GF-D8 (cell line): ENCODE data around the gene INHBE.
"Not testable (repeated sequence)": the region's sequence is repeated elsewhere in the genome, so short reads cannot be mapped to it uniquely, and the experiment has no call there.

ENCODE experiments used
- DNase-seq: peaks from one replicate; lab custom pipeline; 2025; lab: John Stamatoyannopoulos, UW

The INHBE gene

DNA sequence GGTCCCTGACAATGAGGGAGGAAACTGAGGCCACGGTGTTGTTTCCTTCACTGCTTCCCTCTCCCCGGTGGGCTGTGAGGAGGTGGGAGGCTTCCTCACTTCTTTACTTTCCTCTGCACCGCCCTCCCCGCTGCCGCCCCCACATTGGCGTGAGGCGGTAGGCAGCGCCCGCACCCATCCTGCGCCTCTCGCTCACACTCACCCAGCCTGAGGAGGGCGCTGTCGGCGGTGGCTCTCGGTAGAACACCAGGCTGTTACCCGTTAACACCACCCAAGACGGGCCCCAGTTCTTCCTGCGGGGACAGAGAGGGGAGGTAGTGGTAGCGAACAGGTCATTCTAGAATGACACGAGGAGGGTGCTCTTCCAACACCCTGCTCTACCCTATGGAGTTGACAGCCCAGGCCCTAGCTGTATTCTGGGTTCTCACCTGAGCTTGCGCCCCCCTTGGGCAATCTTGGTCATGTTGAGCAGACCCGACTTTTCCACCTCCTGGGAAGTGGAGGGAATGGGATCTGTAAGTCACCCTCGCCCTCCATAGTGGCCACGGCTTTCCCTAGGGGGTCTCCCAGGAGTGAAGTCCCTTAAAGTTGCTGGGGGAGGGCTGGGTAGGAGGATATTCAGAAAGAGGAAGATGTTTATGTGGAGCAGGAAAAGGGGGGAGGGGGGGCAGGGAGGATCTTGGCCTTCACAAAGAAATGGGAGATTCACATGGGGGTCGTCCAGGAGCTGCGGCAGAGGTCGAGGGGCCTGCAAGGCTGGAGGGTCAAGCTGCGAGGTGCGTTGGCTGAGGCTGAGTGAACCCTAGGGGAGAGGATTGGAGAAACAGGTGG, 21.3 kb downstream of the INHBE start:
- DNase-seq, result no peak

DNA sequence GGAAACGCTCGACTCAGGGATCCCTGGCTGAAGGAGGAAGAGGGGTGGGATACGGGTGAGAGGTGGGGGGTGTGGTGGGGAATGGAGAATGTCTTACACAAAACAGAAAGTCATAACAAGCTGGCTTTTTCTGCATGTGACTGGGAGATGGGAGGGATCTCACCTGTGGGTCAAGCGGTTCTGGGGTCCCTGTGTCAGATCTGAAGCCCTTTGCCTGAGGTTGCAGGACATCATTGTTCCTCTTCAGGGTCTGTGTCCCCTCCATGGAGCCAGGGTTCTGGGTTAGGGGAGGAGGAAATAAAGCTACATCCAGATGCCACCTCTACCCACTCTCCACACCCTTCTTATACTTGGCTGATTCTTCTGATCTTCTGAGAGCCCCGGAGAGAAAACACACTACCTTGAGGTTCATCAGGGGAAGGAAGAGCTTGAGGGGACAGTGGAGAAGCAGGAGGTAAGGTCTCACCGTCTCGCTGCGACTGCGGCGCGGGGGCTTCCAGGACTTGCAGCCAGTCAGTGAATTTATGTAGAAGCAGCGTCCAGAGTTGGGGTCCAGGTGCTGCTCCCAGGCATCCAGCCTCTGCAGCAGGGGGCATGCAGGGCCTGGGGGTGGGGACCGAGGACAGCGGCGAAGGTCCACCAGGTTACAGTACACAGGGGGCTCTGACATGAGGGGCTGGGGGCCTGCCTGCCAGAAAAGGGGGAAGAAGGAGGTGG, 22.0 kb downstream of the INHBE start:
- no peak for DNase-seq

DNA sequence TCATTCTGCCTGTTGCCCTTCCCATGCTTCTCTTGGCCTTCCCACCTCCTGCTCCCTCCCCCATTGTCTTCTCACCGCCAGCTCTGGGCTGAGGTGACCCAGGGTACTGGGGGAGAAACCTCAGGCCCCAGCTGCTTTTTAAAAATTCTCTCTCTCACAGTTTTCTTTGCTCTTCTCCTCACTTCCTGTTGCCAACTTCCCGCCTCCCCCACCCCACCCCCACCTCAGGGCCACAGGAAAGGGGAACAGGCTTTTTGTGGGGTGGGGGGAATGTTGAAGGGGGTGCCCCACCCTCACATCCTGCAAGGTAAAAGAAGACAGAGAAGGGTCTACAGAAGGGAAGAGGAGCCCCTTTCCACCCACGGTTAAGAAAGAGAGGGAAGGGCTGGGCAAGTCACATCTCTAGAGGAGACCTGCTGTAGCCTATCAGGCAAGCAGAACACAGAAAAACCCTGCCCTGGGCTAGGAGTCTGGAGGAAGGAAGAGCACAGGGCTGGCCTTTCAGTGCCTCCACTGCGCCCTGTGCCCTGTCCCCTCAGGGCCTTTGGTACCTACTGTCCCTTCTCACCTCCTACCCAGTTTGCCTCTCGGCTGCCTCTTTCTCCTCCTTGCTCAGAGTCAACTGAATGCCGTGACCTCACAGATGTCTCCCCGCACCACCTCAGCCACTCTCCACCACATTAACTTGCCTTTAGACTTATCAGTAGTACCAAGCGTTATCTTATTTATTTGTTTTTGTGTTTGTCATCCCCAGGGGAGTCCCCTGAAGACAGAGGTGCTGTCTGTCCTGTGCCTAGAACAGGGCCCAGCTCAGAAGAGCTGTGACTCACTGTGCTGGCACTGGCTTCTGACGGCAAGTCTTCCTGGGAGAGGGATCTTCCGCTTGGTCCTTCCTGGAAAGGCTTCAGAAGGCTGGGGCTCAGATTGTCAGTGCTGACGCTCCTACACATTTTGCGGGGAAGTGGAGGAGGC, 22.9 kb downstream of the INHBE start:
- peak; percentile 64 for DNase-seq

DNA sequence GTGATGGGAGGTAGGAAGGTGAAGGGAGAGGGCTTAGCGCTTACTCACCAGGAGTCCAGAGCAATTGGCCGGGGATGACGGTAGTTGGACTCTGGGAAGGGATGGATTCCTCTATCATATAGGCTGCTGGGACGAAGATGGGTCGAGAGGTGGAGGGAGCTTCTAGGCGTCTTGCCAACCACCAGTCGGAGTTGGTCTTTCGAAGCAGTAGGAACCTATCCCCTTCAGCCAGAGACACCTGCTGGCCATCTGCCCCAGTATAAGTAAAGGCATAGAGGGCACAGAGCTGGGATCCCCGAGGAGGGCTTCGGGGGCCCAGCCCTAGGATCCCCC, 23.9 kb downstream of the INHBE start:
- DNase-seq, result no peak

DNA sequence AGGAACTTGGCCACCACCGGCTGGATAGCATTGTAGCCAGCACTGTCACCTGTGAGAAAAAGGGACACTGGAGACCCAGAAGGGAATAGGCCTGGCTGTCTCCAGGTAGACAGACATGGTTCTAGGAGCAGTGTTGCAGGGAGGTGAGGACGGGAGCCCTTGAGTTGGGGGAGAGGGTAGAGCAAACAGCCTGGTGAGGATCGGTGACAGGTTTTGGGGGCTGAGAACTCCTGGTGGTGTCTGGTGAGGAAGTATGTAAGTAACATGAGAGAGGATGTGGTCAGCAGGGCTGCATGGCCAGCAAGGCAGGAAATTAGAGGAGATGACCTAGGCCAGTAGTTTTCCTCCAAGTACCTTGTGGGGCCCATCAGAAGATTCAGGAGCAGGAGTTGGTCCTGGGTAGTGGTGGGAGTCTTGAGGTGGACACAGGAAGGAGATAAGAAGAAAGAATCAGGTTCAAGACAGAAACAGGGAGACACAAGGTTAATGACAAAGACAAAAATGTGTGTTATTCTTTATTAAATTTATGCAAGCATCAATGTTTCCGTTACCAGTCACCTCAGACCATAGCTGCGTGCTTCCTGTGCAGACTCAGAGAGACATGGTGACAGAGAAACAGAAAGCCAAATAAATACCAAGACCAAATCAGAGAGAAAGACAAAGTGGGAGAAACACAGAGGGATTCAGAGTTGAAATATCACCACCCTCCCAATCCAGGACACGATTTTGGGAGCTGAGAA, 24.4 kb downstream of the INHBE start, which contains the start of gene ARHGAP9:
Gene ARHGAP9, minus strand, starts transcription at position 491 of the 740 bp plus-strand sequence. Its CDS starts 460 bp downstream, at position 31.
- no peak for DNase-seq

DNA sequence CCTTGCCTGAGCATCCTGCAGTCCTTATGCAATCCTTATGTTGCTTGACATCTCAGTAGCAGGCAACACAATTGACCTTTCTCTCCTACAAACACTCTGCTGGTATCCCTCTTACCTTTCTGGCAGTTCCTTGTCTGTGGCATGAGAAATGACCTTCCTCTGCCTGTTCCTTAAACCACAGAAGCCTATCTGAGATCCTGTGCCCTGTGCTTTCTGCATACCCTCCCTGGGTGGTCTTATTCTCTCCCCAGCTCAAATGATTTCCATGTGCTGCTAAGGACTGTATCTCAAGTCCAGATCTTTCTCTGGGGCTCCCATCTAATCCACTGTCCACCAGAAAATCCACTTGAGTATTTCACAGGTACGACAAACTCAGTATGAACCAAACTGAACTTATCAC, 26.6 kb downstream of the INHBE start:
- no peak for DNase-seq

DNA sequence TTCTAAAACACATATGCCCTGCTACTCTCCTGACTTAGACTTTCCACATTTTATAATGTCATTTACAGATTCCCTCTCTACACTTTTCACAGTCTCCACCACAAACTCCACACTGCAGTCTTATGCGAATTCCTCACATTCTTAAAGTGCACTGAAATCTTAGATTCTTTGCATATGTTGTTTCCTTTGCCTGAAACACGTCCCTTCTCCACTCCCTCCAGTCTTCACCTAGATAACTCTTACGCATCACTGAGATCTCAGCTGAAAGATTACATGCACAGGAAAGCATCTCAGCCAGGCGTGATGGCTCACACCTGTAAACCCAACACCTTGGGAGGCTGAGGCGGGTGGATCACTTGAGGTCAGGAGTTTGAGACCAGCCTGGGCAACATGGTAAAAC, 28.4 kb downstream of the INHBE start:
- no peak for DNase-seq

DNA sequence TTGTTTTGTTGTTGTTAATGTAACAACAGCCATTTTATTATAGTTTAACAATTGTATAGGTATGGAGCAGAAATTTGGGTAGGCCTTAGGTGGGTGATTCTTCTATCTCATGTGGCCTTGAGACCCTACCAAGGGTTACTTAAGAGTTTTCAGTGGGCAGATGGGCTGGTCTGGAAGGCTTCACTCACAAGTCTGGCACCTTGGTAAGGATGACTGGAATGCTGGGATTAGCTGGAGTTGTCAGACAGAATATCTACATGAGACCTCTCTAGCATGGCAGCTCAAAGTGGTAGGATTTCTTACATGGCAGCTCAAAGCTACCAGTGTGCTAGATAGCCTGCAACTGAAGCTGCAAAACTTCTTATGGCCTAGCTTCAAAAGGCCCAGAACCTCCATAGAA, 30.6 kb downstream of the INHBE start:
- DNase-seq, result no peak

DNA sequence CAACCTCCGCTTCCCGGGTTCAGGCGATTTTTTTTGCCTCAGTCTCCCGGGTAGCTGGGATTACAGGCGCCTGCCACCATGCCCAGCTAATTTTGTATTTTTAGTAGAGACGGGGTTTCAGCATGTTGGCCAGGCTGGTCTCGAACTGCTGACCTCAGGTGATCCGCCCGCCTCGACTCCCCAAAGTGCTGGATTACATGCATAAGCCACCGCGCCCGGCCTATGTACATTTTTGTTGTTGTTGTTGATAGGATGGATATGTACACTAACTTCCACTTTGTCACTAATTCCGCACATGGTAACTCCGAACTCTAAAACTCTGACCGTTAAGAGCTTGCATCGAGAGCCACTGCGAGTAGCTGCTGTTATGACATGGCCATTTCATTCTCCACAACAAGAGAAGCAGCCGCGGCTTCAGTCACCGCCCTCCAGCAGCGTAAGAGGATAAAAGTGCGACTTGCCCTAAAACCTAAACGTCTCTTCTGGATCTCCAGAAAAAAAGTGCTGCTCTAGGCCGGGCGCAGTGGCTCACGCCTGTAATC, 32.0 kb downstream of the INHBE start:
- DNase-seq, result no peak

DNA sequence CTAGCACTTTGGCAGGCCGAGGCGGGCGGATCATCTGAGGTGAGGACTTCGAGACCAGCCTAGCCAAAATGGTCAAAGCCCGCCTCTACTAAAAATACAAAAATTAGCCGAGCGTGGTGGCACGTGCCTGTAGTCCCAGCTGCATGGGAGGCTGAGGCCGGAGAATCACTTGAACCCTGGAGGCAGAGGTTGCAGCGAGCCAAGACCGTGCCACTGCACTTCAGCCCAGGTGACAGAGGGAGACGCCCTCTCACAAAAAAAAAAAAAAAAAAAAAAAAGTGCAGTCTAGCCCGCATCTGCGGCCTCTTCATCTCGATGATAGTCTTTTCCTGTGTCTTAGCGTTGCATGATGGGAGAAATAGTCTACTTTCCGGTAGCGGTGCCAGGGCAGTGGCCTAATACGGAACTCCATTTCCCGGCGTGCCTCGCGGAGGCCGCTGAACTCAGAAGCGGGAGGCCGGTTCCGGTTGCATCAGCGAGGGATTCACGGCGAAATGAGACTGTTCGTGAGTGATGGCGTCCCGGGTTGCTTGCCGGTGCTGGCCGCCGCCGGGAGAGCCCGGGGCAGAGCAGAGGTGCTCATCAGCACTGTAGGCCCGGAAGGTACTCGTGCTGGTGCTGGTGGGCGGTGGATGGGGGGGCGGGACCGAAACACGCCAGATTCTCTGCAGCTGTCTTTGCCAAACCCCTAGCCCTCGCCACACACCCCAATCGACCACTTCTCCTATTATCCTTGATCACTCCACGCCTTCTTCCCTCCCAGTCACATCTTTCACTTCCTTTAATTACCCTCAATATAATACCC, 32.7 kb downstream of the INHBE start, which contains the start of gene MARS1:
Gene MARS1, plus strand, starts transcription at position 472 of the 805 bp plus-strand sequence. Its CDS starts 23 bp downstream, at position 495.
- DNase-seq, result peak; percentile 92

DNA sequence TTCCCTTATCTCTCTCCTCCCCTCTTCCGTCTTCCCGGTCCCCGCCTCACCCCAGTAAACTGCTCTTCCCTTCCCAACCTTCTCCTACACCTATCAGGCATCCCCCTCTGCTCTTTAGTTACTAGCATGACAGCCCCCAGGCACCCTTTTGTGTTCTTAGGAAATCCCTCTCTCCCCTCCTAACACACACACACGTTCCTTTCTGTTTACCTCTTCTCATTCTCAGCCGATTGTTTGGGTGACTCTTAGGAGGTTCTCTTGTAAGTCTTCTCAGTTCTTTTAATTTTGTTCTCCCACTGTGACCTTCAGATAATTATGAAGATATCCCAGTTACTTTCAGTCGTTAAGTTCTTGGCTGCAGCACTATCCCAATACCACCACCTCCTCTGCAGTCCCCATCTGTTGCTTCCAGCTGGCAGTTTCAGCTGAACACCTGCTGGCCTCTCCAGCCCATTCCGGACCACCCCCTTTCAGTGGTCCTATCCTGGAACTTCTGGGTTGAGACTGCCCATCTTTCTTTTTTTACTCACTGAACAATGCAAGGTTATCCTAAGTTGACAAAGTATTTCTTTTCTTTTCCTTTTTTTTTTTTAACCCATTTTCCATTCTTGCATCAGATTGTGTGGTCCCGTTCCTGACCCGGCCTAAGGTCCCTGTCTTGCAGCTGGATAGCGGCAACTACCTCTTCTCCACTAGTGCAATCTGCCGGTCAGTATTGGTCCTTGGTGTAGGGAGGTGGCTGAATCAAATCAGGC, 33.5 kb downstream of the INHBE start:
- no peak for DNase-seq

DNA sequence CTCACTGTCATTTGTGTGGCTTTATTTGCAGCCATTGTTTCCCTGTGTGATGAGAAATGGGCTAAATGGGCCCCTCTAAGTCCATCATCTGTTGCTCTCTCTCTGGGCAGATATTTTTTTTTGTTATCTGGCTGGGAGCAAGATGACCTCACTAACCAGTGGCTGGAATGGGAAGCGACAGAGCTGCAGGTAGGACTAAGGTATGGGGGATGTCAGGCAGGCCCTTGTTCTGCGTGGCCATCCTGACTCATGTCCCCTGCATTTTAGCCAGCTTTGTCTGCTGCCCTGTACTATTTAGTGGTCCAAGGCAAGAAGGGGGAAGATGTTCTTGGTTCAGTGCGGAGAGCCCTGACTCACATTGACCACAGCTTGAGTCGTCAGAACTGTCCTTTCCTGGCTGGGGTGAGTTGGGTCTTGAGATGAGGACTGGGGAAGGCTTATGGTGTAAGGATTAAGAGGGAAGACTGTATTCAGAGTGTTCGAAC, 34.1 kb downstream of the INHBE start:
- no peak for DNase-seq

DNA sequence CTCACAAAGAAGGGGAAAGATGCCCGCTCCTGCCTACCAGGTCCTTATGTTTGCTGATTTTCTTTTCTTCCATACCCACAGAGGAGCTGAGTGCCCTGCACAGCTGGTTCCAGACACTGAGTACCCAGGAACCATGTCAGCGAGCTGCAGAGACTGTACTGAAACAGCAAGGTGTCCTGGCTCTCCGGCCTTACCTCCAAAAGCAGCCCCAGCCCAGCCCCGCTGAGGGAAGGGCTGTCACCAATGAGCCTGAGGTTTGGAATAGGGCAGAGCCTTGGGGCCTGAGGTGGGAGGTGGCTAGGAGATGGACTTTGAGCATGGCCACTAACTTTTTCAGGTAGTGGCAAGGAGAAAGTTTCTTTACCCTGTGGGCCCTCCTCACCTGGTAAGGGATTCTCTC, 35.0 kb downstream of the INHBE start:
- DNase-seq, result no peak

DNA sequence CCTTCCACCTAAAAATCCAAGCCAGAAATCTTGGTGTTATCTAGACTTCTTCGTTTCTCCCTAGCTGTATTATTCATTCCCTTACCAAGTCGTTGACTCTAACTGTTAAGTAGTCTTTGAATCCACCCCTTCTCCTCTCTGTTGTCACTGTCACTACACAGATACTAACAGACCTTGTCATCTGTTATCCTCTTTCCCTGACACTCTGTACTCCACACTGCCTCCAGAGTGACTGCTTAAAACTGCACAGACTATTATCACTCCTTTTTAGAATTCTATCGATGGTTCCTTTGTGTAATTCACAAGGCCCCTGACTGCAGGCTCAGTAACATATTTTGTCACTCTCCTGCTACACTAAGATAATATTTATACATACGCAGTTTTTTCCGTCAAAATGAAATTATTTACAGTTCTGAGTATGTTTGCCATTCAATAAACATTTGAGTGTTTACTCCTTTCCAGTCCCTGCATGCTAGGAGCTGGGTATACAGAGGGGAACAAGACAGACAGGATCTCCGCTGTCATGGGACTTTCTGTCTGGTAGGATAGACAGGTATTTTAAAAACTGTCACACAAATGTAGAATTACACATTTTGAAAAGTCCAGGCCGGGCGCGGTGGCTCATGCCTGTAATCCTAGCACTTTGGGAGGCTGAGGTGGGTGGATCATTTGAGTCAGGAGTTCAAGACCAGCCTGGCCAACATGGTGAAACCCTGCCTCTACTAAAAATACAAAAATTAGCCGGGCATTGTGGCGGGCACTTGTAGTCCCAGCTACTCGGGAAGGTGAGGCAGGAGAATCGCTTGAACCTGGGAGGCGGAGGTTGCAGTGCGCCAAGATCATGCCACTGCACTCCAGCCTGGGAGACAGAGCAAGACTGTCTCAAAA, 36.5 kb downstream of the INHBE start:
- DNase-seq, result no peak

DNA sequence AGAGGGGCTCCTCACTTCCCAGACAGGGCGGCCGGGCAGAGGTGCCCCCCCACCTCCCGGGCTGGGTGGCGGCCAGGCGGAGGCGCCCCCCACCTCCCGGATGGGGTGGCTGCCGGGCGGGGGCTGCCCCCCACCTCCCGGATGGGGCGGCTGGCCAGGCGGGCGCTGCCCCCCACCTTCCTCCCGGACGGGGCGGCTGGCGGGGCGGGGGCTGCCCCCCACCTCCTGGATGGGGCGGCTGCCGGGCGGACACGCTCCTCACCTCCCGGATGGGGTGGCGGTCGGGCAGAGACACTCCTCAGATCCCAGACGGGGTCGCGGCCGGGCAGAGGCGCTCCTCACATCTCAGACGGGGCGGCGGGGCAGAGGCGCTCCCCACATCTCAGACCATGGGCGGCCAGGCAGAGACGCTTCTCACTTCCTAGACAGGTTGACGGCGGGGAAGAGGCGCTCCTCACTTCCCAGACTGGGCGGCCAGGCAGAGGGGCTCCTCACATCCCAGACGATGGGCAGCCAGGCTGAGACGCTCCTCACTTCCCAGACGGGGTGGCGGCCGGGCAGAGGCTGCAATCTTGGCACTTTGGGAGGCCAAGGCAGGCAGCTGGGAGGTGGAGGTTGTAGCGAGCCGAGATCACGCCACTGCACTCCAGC, 40.1 kb downstream of the INHBE start:
- not testable (repeated sequence) for DNase-seq

DNA sequence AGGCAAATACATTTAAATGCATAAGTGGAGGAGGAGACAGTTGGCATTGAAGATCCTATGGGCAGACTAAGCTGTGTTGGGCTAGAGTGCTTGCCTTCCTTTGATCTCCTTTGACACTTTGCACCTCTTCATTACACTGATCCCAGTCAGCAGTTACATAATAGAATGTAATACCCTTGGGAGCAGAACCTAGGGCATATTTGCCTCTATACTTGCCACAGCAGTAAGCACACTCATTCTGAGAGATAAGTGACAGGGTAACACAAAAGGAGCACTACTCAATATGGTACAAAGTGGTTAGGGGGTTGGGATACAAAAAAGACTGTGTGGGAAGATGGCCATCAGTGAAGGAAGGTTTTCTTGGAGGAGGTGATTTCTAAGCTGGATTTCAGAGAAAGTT, 41.7 kb downstream of the INHBE start:
- DNase-seq, result no peak

DNA sequence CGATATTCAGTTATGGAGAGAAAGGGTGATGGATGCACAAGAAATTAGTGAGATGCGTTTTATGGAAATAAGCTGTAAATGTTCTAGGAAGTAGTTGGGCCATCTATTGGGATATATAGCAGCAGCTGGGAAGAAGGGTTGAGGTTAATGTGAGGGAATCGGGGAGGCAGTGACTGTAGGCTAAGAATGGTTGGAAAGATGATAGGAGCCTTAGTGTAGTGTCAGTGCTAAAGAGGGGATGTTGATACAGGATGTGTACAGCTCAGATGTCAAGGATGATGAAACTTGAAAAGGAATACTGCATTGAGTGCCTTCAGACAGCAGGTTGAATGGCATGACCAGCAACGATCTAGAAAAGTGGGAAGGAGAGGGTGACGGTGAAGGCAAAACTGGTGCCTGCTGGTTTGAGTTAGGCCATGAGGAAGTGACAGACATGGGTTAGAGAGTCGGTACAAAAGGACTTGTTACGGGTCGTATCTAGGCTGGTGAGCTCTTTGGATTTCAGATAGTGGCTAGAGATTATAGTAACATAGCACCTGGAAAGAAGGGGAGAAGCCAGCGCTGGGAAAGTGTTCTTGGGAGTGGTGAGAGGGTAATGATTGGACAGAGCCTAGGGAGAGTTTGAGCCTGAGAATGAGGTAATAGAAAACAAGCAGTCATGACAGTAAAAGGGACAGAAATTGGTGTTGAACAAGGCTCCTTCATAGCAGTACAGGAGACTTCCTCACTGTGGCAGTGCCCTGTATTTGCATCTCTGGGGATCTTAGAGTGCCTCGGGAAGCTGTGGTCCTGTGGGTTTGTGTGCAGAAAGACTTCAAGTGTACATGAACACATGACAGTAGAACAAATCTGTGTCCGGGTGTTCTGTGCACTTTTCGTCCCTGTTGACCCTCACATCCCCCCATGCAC, 42.4 kb downstream of the INHBE start:
- DNase-seq, result no peak
